SK-N-SH (cell line): ENCODE results near the gene MALT1.

ENCODE experiments used
- EZH2phosphoT487 ChIP-seq: fragments of 200-600 bp; sonication (generic); IDR thresholded peaks from 2 replicates; pipeline ENCODE4 v1.6.1; 2017; ENCODE audit warnings: low read depth, mixed run types, mild to moderate bottlenecking, antibody characterized with exemption, moderate library complexity, borderline replicate concordance
- FOXM1 ChIP-seq: IDR thresholded peaks from 2 replicates; pipeline ENCODE4 v1.4.0; 2012; ENCODE audit warnings: low read depth, mild to moderate bottlenecking
- GATA2 ChIP-seq: sonication (generic); formaldehyde crosslinking; IDR thresholded peaks from 2 replicates; pipeline ENCODE4 v1.5.0; 2020; ENCODE audit warnings: mild to moderate bottlenecking, missing genetic modification reagents
- NRF1 ChIP-seq: IDR thresholded peaks from 2 replicates; pipeline ENCODE4 v1.6.1; 2012; ENCODE audit warnings: low read depth, mild to moderate bottlenecking, low read length
- RCOR1 ChIP-seq: fragments of 150-350 bp; IDR thresholded peaks from 2 replicates; pipeline ENCODE4 v1.6.1; 2017; ENCODE audit warnings: antibody characterized with exemption, low read length
- RFX5 ChIP-seq: IDR thresholded peaks from 2 replicates; pipeline ENCODE4 v1.6.1; 2012; ENCODE audit warnings: mild to moderate bottlenecking, improper control_type of control experiment, low read length
- SIN3A ChIP-seq: IDR thresholded peaks from 2 replicates; pipeline ENCODE4 v1.6.1; 2012; ENCODE audit warnings: low read depth, mild to moderate bottlenecking, low read length, moderate library complexity, borderline replicate concordance
- TF ChIP-seq, protein P1 (sequence below): IDR thresholded peaks from 2 replicates; pipeline ENCODE4 v1.6.1; 2012; ENCODE audit warnings: mild to moderate bottlenecking, low read depth, low read length, moderate library complexity
- TF ChIP-seq, protein P2 (sequence below): fragments of 200-600 bp; sonication (generic); IDR thresholded peaks from 2 replicates; pipeline ENCODE4 v1.6.1; 2017; ENCODE audit warnings: antibody characterized with exemption, mild to moderate bottlenecking, moderate library complexity
- TF ChIP-seq, protein P3 (sequence below): fragments of 150-350 bp; IDR thresholded peaks from 2 replicates; pipeline ENCODE4 v1.6.1; 2017; ENCODE audit warnings: antibody characterized with exemption, low read length, low read depth, borderline replicate concordance
- TF ChIP-seq, protein P4 (sequence below): IDR thresholded peaks from 2 replicates; pipeline ENCODE4 v1.4.0; 2012; ENCODE audit warnings: low read depth

DNA sequence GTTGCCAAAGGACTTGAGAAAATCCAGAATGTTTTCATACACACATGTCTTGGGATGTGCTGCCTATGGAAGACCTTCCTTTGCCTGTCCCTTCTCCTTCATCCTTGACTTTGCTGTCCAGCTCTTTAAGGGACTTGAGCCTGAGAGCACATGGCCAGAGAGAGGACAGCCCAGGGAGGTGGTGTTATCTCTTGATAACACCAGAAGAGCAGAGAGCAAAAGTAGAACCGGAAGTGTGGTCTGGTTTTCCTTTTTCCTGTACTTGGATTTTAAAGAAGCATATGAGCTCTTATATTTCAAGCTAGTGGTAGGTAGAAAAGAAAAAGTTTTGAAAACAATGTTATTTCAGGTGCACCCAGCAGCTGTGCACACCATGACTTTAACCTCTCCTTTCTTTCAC is 99.3 kb downstream of the MALT1 start:
- TF ChIP-seq, protein P1, sequence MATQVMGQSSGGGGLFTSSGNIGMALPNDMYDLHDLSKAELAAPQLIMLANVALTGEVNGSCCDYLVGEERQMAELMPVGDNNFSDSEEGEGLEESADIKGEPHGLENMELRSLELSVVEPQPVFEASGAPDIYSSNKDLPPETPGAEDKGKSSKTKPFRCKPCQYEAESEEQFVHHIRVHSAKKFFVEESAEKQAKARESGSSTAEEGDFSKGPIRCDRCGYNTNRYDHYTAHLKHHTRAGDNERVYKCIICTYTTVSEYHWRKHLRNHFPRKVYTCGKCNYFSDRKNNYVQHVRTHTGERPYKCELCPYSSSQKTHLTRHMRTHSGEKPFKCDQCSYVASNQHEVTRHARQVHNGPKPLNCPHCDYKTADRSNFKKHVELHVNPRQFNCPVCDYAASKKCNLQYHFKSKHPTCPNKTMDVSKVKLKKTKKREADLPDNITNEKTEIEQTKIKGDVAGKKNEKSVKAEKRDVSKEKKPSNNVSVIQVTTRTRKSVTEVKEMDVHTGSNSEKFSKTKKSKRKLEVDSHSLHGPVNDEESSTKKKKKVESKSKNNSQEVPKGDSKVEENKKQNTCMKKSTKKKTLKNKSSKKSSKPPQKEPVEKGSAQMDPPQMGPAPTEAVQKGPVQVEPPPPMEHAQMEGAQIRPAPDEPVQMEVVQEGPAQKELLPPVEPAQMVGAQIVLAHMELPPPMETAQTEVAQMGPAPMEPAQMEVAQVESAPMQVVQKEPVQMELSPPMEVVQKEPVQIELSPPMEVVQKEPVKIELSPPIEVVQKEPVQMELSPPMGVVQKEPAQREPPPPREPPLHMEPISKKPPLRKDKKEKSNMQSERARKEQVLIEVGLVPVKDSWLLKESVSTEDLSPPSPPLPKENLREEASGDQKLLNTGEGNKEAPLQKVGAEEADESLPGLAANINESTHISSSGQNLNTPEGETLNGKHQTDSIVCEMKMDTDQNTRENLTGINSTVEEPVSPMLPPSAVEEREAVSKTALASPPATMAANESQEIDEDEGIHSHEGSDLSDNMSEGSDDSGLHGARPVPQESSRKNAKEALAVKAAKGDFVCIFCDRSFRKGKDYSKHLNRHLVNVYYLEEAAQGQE: no peak
- TF ChIP-seq, protein P2, sequence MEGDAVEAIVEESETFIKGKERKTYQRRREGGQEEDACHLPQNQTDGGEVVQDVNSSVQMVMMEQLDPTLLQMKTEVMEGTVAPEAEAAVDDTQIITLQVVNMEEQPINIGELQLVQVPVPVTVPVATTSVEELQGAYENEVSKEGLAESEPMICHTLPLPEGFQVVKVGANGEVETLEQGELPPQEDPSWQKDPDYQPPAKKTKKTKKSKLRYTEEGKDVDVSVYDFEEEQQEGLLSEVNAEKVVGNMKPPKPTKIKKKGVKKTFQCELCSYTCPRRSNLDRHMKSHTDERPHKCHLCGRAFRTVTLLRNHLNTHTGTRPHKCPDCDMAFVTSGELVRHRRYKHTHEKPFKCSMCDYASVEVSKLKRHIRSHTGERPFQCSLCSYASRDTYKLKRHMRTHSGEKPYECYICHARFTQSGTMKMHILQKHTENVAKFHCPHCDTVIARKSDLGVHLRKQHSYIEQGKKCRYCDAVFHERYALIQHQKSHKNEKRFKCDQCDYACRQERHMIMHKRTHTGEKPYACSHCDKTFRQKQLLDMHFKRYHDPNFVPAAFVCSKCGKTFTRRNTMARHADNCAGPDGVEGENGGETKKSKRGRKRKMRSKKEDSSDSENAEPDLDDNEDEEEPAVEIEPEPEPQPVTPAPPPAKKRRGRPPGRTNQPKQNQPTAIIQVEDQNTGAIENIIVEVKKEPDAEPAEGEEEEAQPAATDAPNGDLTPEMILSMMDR: no peak
- no peak for TF ChIP-seq EZH2phosphoT487
- TF ChIP-seq FOXM1: no peak
- no peak for TF ChIP-seq GATA2 (CRISPR knock-in tag)
- TF ChIP-seq, protein P3, sequence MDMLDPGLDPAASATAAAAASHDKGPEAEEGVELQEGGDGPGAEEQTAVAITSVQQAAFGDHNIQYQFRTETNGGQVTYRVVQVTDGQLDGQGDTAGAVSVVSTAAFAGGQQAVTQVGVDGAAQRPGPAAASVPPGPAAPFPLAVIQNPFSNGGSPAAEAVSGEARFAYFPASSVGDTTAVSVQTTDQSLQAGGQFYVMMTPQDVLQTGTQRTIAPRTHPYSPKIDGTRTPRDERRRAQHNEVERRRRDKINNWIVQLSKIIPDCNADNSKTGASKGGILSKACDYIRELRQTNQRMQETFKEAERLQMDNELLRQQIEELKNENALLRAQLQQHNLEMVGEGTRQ: no peak
- no peak for TF ChIP-seq NRF1
- no peak for TF ChIP-seq RCOR1
- no peak for TF ChIP-seq RFX5
- TF ChIP-seq SIN3A: no peak
- TF ChIP-seq, protein P4, sequence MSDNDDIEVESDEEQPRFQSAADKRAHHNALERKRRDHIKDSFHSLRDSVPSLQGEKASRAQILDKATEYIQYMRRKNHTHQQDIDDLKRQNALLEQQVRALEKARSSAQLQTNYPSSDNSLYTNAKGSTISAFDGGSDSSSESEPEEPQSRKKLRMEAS: no peak
